ENCODE measurements around the gene PCDHGA8.
"Not testable (repeated sequence)": the region's sequence is repeated elsewhere in the genome, so short reads cannot be mapped to it uniquely, and the experiment has no call there.

Gene PCDHGA8

DNA sequence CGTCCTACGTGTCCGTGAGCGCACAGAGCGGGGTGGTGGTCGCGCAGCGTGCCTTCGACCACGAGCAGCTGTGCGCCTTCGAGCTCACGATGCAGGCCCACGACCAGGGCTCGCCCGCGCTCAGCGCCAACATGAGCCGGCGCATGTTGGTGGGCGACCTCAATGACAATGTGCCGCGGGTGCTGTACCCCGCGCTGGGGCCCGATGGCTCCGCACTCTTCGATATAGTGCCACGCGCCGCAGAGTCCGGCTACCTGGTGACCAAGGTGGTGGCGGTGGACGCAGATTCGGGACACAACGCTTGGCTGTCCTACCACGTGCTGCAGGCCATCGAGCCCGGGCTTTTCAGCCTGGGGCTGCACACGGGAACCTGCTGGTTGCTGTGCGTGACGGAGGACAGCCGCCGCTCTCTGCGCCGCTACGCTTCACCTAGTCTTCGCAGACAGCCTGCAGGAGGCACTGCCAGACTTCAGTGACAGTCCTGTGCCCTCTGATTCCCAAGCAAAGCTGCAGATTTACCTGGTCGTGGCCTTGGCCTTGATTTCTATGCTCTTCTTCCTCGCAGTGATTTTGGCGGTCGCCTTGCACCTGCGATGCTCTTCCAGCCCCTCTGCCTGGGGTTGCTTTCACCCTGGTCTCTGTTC is 35.5 kb downstream of the PCDHGA8 start:
- no peak for FAIRE-seq
- DNase-seq (ENCODE audit: extremely low spot score, insufficient read length, low read depth) = no peak

DNA sequence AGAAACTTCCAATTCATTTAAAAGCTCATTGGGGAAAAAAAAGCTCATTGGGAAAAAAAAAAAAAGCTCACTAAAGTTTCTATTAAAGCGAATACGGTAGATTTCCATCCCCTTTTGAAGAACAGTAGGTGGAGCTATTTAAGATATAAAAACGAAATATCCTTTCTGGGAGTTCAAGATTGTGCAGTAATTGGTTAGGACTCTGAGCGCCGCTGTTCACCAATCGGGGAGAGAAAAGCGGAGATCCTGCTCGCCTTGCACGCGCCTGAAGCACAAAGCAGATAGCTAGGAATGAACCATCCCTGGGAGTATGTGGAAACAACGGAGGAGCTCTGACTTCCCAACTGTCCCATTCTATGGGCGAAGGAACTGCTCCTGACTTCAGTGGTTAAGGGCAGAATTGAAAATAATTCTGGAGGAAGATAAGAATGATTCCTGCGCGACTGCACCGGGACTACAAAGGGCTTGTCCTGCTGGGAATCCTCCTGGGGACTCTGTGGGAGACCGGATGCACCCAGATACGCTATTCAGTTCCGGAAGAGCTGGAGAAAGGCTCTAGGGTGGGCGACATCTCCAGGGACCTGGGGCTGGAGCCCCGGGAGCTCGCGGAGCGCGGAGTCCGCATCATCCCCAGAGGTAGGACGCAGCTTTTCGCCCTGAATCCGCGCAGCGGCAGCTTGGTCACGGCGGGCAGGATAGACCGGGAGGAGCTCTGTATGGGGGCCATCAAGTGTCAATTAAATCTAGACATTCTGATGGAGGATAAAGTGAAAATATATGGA is 38.1 kb downstream of the PCDHGA8 start, which contains the start of gene PCDHGA12:
PCDHGA12 (plus strand) TSS at position 176 of the 782 bp plus-strand sequence; CDS start at position 429, 253 bp downstream.
- peak; percentile 69 for DNase-seq (ENCODE audit: extremely low spot score, insufficient read length, low read depth)
- FAIRE-seq = peak; percentile 89

- no peak for DNase-seq (ENCODE audit: extremely low spot score, insufficient read length, low read depth)
- peak; percentile 69 for FAIRE-seq
Measured at GRCh38 chr5:141431286-141431685, 38.9 kb downstream of the PCDHGA8 start.

GRCh38 chr5:141432308-141432707 is 39.9 kb downstream of the PCDHGA8 start:
- DNase-seq (ENCODE audit: extremely low spot score, insufficient read length, low read depth); FAIRE-seq: not testable (repeated sequence)

GRCh38 chr5:141432726-141433125 is 40.3 kb downstream of the PCDHGA8 start:
- not testable (repeated sequence) for FAIRE-seq; DNase-seq (ENCODE audit: extremely low spot score, insufficient read length, low read depth)

- FAIRE-seq = no peak
Measured at GRCh38 chr5:141434006-141434405, 41.6 kb downstream of the PCDHGA8 start.

GRCh38 chr5:141437221-141437620 is 44.8 kb downstream of the PCDHGA8 start:
- DNase-seq (ENCODE audit: extremely low spot score, insufficient read length, low read depth) (no peak), FAIRE-seq (no peak)

More at GRCh38 chr5:141434006-141434405, 41.6 kb downstream of the PCDHGA8 start:
- DNase-seq (ENCODE audit: extremely low spot score, insufficient read length, low read depth) = no peak

DNA sequence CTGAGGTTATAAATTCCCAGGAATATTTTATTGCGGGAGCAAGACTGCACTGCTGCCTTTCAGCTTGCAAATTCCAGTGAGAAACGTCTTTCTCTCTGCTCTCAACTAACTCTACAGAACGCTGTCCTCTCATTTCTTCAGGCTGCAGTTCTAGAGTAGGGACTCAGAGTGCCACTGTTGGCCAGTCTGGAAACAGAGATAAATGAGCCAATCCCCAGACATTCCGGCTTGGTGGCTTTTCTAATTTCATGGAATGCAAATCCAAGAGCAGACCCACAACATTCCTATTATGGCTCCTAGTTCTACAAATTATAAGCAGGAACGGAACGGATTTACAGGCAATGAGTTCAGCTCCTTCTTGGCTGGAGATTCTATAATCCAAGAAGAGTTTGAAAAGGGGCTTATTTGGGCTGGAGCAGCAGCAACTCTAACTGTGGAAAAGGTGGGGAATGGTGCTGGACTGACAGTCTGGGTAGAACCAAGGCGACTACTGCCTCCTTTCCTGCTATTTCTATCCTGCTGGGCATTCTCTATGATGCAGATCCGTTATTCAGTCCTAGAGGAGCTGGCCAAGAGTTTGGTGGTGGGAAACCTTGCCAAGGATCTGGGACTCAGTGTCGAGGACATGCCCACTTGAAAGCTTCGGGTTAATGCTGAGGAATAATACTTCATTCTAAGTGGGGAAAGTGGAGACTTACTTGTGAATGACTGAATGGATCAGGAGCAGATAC is 47.1 kb downstream of the PCDHGA8 start:
- FAIRE-seq = no peak
- DNase-seq (ENCODE audit: extremely low spot score, insufficient read length, low read depth) = no peak

- DNase-seq (ENCODE audit: extremely low spot score, insufficient read length, low read depth) (no peak), FAIRE-seq (no peak)
Measured at GRCh38 chr5:141440341-141440740, 47.9 kb downstream of the PCDHGA8 start.

DNA sequence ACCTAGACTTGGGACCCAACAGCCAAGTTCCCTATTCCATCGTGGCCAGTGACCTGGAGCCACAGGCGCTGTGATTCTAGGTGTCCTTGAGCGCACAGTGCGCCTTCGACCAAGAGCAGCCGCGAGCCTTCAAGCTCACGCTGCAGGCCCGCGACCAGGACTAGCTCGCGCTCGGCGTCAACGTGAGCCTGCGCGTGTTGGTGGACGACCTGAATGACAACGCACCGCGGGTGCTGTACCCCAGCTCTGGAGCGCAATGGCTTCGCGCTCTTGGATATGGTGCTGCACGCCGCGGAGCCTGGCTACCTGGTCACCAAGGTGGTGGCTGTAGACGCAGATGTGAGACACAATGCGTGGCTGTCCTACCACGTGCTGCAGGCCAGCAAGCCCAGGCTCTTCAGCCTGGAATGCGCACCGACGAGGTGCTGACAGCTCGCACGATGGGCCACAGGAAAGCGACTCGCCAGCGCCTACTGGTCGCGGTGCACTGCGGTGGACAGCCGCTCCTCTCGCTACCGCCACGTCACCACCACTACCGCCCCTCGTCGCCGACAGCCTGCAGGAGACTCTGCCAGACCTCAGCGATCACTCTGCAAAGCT is 49.2 kb downstream of the PCDHGA8 start:
- FAIRE-seq = no peak
- no peak for DNase-seq (ENCODE audit: extremely low spot score, insufficient read length, low read depth)
